ENCODE data around the gene PTBP1. TPM values are rescaled to one million over a fixed set of nuclear protein-coding genes. Genes with fewer than 3 reads are reported as not detected.

The PTBP1 gene
- total RNA-seq, 2 experiments from 2014 or later: 315 to 479 TPM

GRCh38 chr19:754530-754929, 42.7 kb upstream of the PTBP1 start:
- Histone ChIP-seq H3K4me3 (ENCODE audit: low read depth, low read length, poor library complexity, severe bottlenecking) (no peak overlapping the region), H3K27ac (ENCODE audit: low read depth, low read length, poor library complexity, severe bottlenecking) (no peak overlapping the region), H2AFZ (ENCODE audit: low read length) (no peak overlapping the region), H3K79me2 (ENCODE audit: insufficient read depth, low read depth, low read length) (no peaks in the 10 kb centered on the region), H4K20me1 (ENCODE audit: insufficient read depth, low read length) (no peaks in the 10 kb centered on the region), H3K9me2 (ENCODE audit: insufficient read depth, low read length) (no peaks in the 10 kb centered on the region), H3K36me3 (ENCODE audit: insufficient read depth, low read length) (no peaks in the 10 kb centered on the region), H3K9me3 (ENCODE audit: low read length) (peaks cover 6% of the 10 kb centered on the region; the same call in 1 of the 2 replicates), H3K4me2 (ENCODE audit: low read length) (no peak overlapping the region), H3K4me1 (ENCODE audit: insufficient read depth, low read length, poor library complexity, severe bottlenecking) (no peaks in the 10 kb centered on the region)
- BruUV-seq (replicated peaks): no TSS peak
- TF ChIP-seq CTCF (conservative IDR thresholded peaks at IDR 0.05; ENCODE audit: low read length) (no peak), EZH2phosphoT487 (IDR thresholded peaks at IDR 0.05; ENCODE audit: borderline replicate concordance, low read depth, low read length) (no peak)
- POLR2A ChIA-PET: no interaction called here
- no peak for DNase-seq (ENCODE audit: low spot score)
- intact Hi-C loops (cut with micrococcal nuclease; ENCODE audit: unreplicated experiment): no loop called here
- CTCF ChIA-PET (ENCODE audit: unreplicated experiment): no interaction called here

- POLR2A ChIA-PET: no interaction called here
- Histone ChIP-seq H3K9me3 (ENCODE audit: low read length) (peaks cover 6% of the 10 kb centered on the region; the same call in 1 of the 2 replicates), H3K4me1 (ENCODE audit: insufficient read depth, low read length, poor library complexity, severe bottlenecking) (no peaks in the 10 kb centered on the region), H4K20me1 (ENCODE audit: insufficient read depth, low read length) (no peaks in the 10 kb centered on the region), H3K4me3 (ENCODE audit: low read depth, low read length, poor library complexity, severe bottlenecking) (no peak overlapping the region), H3K27ac (ENCODE audit: low read depth, low read length, poor library complexity, severe bottlenecking) (no peak overlapping the region), H2AFZ (ENCODE audit: low read length) (no peak overlapping the region), H3K36me3 (ENCODE audit: insufficient read depth, low read length) (no peaks in the 10 kb centered on the region), H3K4me2 (ENCODE audit: low read length) (no peak overlapping the region), H3K9me2 (ENCODE audit: insufficient read depth, low read length) (no peaks in the 10 kb centered on the region), H3K79me2 (ENCODE audit: insufficient read depth, low read depth, low read length) (no peaks in the 10 kb centered on the region)
- intact Hi-C loops (cut with micrococcal nuclease; ENCODE audit: unreplicated experiment): no loop called here
- CTCF ChIA-PET (ENCODE audit: unreplicated experiment): no interaction called here
- TF ChIP-seq CTCF (conservative IDR thresholded peaks at IDR 0.05; ENCODE audit: low read length) (no peak), EZH2phosphoT487 (IDR thresholded peaks at IDR 0.05; ENCODE audit: borderline replicate concordance, low read depth, low read length) (no peak)
- DNase-seq (ENCODE audit: low spot score): no peak
- BruUV-seq (replicated peaks): no TSS peak
Measured at GRCh38 chr19:755063-755462, 42.2 kb upstream of the PTBP1 start.

GRCh38 chr19:756236-756635, 41.0 kb upstream of the PTBP1 start:
- no TSS peak for BruUV-seq (replicated peaks)
- intact Hi-C loops (cut with micrococcal nuclease; ENCODE audit: unreplicated experiment): no loop called here
- H3K9me2 ChIP-seq (ENCODE audit: insufficient read depth, low read length): no peaks in the 10 kb centered on the region
- ChIA-PET POLR2A (no interaction called here), CTCF (ENCODE audit: unreplicated experiment) (no interaction called here)
- H3K9me3 ChIP-seq (ENCODE audit: low read length): peaks cover 6% of the 10 kb centered on the region; the same call in 1 of the 2 replicates
- H3K4me3 ChIP-seq (ENCODE audit: low read depth, low read length, poor library complexity, severe bottlenecking): no peak overlapping the region
- DNase-seq (ENCODE audit: low spot score): peak; percentile 47
- no peak overlapping the region for H3K27ac ChIP-seq (ENCODE audit: low read depth, low read length, poor library complexity, severe bottlenecking)
- no peaks in the 10 kb centered on the region for H3K79me2 ChIP-seq (ENCODE audit: insufficient read depth, low read depth, low read length)
- no peak overlapping the region for H3K4me2 ChIP-seq (ENCODE audit: low read length)
- no peaks in the 10 kb centered on the region for H3K36me3 ChIP-seq (ENCODE audit: insufficient read depth, low read length)
- no peak for TF ChIP-seq CTCF (conservative IDR thresholded peaks at IDR 0.05; ENCODE audit: low read length)
- no peak for TF ChIP-seq EZH2phosphoT487 (IDR thresholded peaks at IDR 0.05; ENCODE audit: borderline replicate concordance, low read depth, low read length)
- no peaks in the 10 kb centered on the region for H4K20me1 ChIP-seq (ENCODE audit: insufficient read depth, low read length)
- no peaks in the 10 kb centered on the region for H3K4me1 ChIP-seq (ENCODE audit: insufficient read depth, low read length, poor library complexity, severe bottlenecking)
- H2AFZ ChIP-seq (ENCODE audit: low read length): no peak overlapping the region

Data from OCI-LY7 (cell line).